Measurements from ENCODE around the gene ZNF710. TPM values are rescaled to one million over a fixed set of nuclear protein-coding genes. Genes with fewer than 3 reads are reported as not detected.

ZNF710 gene
- total and polyA plus RNA-seq, 2 experiments from 2014 or later, result 15.9 to 18.2 TPM

GRCh38 chr15:90025489-90026033, 24.4 kb downstream of the ZNF710 start:
- no peaks in the 10 kb centered on the region for H3F3A ChIP-seq (replicated peaks; ENCODE audit: low read depth)
- H3K36me3 ChIP-seq (ENCODE audit: insufficient read depth), result no peaks in the 10 kb centered on the region
- H4K20me1 ChIP-seq (replicated peaks; ENCODE audit: insufficient read depth), result no peaks in the 10 kb centered on the region; the same call in 1 of the 2 replicates
- H3K79me2 ChIP-seq (replicated peaks; ENCODE audit: insufficient read depth), result peaks cover 15% of the 10 kb centered on the region
- H3K27me3 ChIP-seq (ENCODE audit: insufficient read depth), result no peaks in the 10 kb centered on the region
- no peak overlapping the region; the same call in 1 of the 2 replicates for H3K4me2 ChIP-seq
- Mint-ChIP-seq H3K36me3 (ENCODE audit: low read depth) (no peaks in the 10 kb centered on the region), H3K4me1 (peaks cover 21% of the 10 kb centered on the region), H3K4me3 (no peak overlapping the region), H3K27ac (no peak overlapping the region), H3K27me3 (ENCODE audit: insufficient read depth, low read depth, poor library complexity) (peaks cover 10% of the 10 kb centered on the region), H3K9me3 (no peaks in the 10 kb centered on the region; the same call in 2 of the 3 replicates)
- TF ChIP-seq CREB1 (CRISPR knock-in tag; IDR thresholded peaks at IDR 0.05; ENCODE audit: low read depth) (no peak), EZH2phosphoT487 (IDR thresholded peaks at IDR 0.05; ENCODE audit: unreplicated experiment) (no peak), EZH2 (IDR thresholded peaks at IDR 0.05; ENCODE audit: low read depth, unreplicated experiment) (no peak), JUNB (IDR thresholded peaks at IDR 0.05; ENCODE audit: unreplicated experiment) (no peak), STAT1 (IDR thresholded peaks at IDR 0.05; ENCODE audit: unreplicated experiment) (no peak), ZNF114 (CRISPR knock-in tag; IDR thresholded peaks at IDR 0.05) (no peak), ZNF331 (CRISPR knock-in tag; IDR thresholded peaks at IDR 0.05; ENCODE audit: low read depth) (no peak), POLR2AphosphoS5 (IDR thresholded peaks at IDR 0.05; ENCODE audit: low read depth) (no peak), ETS1 (IDR thresholded peaks at IDR 0.05) (no peak), CTCF (conservative IDR thresholded peaks at IDR 0.05; ENCODE audit: low read depth in 2 of 2) (no peak)
- no peaks in the 10 kb centered on the region for H3K9me2 ChIP-seq (ENCODE audit: insufficient read depth)
- DNase-seq (ENCODE audit: low spot score), result no peak
- peaks cover 21% of the 10 kb centered on the region for H3K4me1 ChIP-seq (ENCODE audit: insufficient read depth)
- no peak for ATAC-seq
- no peak overlapping the region for H3K4me3 ChIP-seq
- H3K27ac ChIP-seq (ENCODE audit: low read depth), result no peak overlapping the region
- no peak overlapping the region for H2AFZ ChIP-seq

GRCh38 chr15:90028376-90028944, 27.3 kb downstream of the ZNF710 start:
- no peaks in the 10 kb centered on the region for H3K36me3 ChIP-seq (ENCODE audit: insufficient read depth)
- no peak overlapping the region for H3K4me2 ChIP-seq
- no peak overlapping the region for H3K27ac ChIP-seq (ENCODE audit: low read depth)
- ATAC-seq (no peak), DNase-seq (ENCODE audit: low spot score) (no peak)
- no peaks in the 10 kb centered on the region; the same call in 1 of the 2 replicates for H4K20me1 ChIP-seq (replicated peaks; ENCODE audit: insufficient read depth)
- no peaks in the 10 kb centered on the region for H3K9me2 ChIP-seq (ENCODE audit: insufficient read depth)
- H3K36me3 Mint-ChIP-seq (ENCODE audit: low read depth), result no peaks in the 10 kb centered on the region
- no peak overlapping the region for H3K4me3 Mint-ChIP-seq
- H3K27me3 ChIP-seq (ENCODE audit: insufficient read depth), result no peaks in the 10 kb centered on the region
- peaks cover 32% of the 10 kb centered on the region for H3K4me1 ChIP-seq (ENCODE audit: insufficient read depth)
- no peak overlapping the region for H2AFZ ChIP-seq
- H3K4me3 ChIP-seq, result no peak overlapping the region
- H3K27ac Mint-ChIP-seq, result no peak overlapping the region
- peaks cover 8% of the 10 kb centered on the region for H3K27me3 Mint-ChIP-seq (ENCODE audit: insufficient read depth, low read depth, poor library complexity)
- H3K4me1 Mint-ChIP-seq, result peaks cover 30% of the 10 kb centered on the region
- 0 out of 2 replicates have a peak, but pooled peaks cover 1% of the 10 kb centered on the region for H3F3A ChIP-seq (replicated peaks; ENCODE audit: low read depth)
- peaks cover 23% of the 10 kb centered on the region for H3K79me2 ChIP-seq (replicated peaks; ENCODE audit: insufficient read depth)
- H3K9me3 Mint-ChIP-seq, result no peaks in the 10 kb centered on the region; the same call in 2 of the 3 replicates
- TF ChIP-seq REST (IDR thresholded peaks at IDR 0.05; ENCODE audit: unreplicated experiment) (no peak), CREB1 (CRISPR knock-in tag; IDR thresholded peaks at IDR 0.05; ENCODE audit: low read depth) (no peak), POLR2AphosphoS5 (IDR thresholded peaks at IDR 0.05; ENCODE audit: low read depth) (no peak), ZNF114 (CRISPR knock-in tag; IDR thresholded peaks at IDR 0.05) (no peak), NANOG (IDR thresholded peaks at IDR 0.05; ENCODE audit: borderline replicate concordance) (no peak), EZH2phosphoT487 (IDR thresholded peaks at IDR 0.05; ENCODE audit: unreplicated experiment) (no peak), ZNF331 (CRISPR knock-in tag; IDR thresholded peaks at IDR 0.05; ENCODE audit: low read depth) (no peak), ETS1 (IDR thresholded peaks at IDR 0.05) (no peak), JUNB (IDR thresholded peaks at IDR 0.05; ENCODE audit: unreplicated experiment) (no peak)
